HEK293T (cell line): Measurements from ENCODE around the gene VSX2.

Experiments used
- CTCF ChIA-PET: fragments of 350-600 bp; formaldehyde crosslinking; extraction: SDS; loops from one replicate; lab custom pipeline; 2021; ENCODE audit warnings: antibody characterized with exemption, inconsistent platforms; lab: Yijun Ruan, JAX
- POLR2A ChIA-PET: fragments of 350-600 bp; formaldehyde crosslinking; extraction: SDS; loops from one replicate; lab custom pipeline; 2020; ENCODE audit warnings: antibody characterized with exemption, inconsistent platforms; lab: Yijun Ruan, JAX
- DNase-seq: peaks from one replicate; pipeline ENCODE4 v3.0.0; 2012; ENCODE audit warnings: mixed read lengths; ENCODE audit errors: extremely low spot score
- ARNT ChIP-seq: fragments of 450-650 bp; IDR thresholded peaks from 2 replicates; pipeline ENCODE4 v1.6.1; 2017; ENCODE audit warnings: mild to moderate bottlenecking
- BHLHE40 ChIP-seq: fragments of 450-650 bp; IDR thresholded peaks from 2 replicates; pipeline ENCODE4 v1.6.1; 2016; ENCODE audit warnings: mild to moderate bottlenecking, moderate library complexity, borderline replicate concordance
- CTBP1 ChIP-seq: fragments of 450-650 bp; IDR thresholded peaks from 2 replicates; pipeline ENCODE4 v1.6.1; 2016; ENCODE audit warnings: borderline replicate concordance
- ELF4 ChIP-seq: fragments of 450-650 bp; IDR thresholded peaks from 2 replicates; pipeline ENCODE4 v1.6.1; 2017; ENCODE audit warnings: antibody characterized with exemption
- FOXA1 ChIP-seq: fragments of 450-650 bp; IDR thresholded peaks from 2 replicates; pipeline ENCODE4 v1.6.1; 2016; ENCODE audit warnings: mild to moderate bottlenecking
- FOXK2 ChIP-seq: fragments of 450-650 bp; IDR thresholded peaks from 2 replicates; pipeline ENCODE4 v1.6.1; 2016; ENCODE audit warnings: mild to moderate bottlenecking
- FOXM1 ChIP-seq: fragments of 450-650 bp; IDR thresholded peaks from 2 replicates; pipeline ENCODE4 v1.6.1; 2017; ENCODE audit warnings: mild to moderate bottlenecking, borderline replicate concordance
- HDGF ChIP-seq: fragments of 450-650 bp; IDR thresholded peaks from 2 replicates; pipeline ENCODE4 v1.6.1; 2017; ENCODE audit warnings: antibody characterized with exemption, borderline replicate concordance
- L3MBTL2 ChIP-seq: fragments of 450-650 bp; conservative IDR thresholded peaks from 2 replicates; pipeline ENCODE4 v1.6.1; 2016; ENCODE audit warnings: mild to moderate bottlenecking
- LEF1 ChIP-seq: fragments of 450-650 bp; IDR thresholded peaks from 2 replicates; pipeline ENCODE4 v1.6.1; 2017; ENCODE audit warnings: mild to moderate bottlenecking, borderline replicate concordance
- NFRKB ChIP-seq: fragments of 450-650 bp; IDR thresholded peaks from 2 replicates; pipeline ENCODE4 v1.6.1; 2016; ENCODE audit warnings: mild to moderate bottlenecking, moderate library complexity
- PKNOX1 ChIP-seq: fragments of 450-650 bp; IDR thresholded peaks from 2 replicates; pipeline ENCODE4 v1.6.1; 2016
- SP1 ChIP-seq: fragments of 450-650 bp; IDR thresholded peaks from 2 replicates; pipeline ENCODE4 v1.6.1; 2017
- SUZ12 ChIP-seq: fragments of 450-650 bp; IDR thresholded peaks from 2 replicates; pipeline ENCODE4 v1.6.1; 2016; ENCODE audit warnings: mild to moderate bottlenecking
- TARDBP ChIP-seq: fragments of 450-650 bp; IDR thresholded peaks from 2 replicates; pipeline ENCODE4 v1.6.1; 2016
- ZNF384 ChIP-seq: fragments of 450-650 bp; IDR thresholded peaks from 2 replicates; pipeline ENCODE4 v1.6.1; 2016

The VSX2 gene

GRCh38 chr14:74278080-74278479, 38.8 kb downstream of the VSX2 start:
- ChIA-PET CTCF (interaction anchor here (0.8 to 1.2 kb wide), 3 partner anchors 9 to 17 kb away, joined by 3 to 6 read pairs (median 4); no protein-coding TSS in a partner anchor), POLR2A (interaction anchor here (1.5 to 1.7 kb wide), 2 partner anchors 19 to 25 kb away, joined by 4 to 9 read pairs; partner anchors contain the start of gene ABCD4)
- DNase-seq, result no peak
- peak; percentile 12; the same call in 1 of the 2 replicates for TF ChIP-seq ARNT
- TF ChIP-seq FOXK2, result no peak
- no peak for TF ChIP-seq LEF1

GRCh38 chr14:74281069-74281468, 41.8 kb downstream of the VSX2 start:
- TF ChIP-seq LEF1, result no peak
- TF ChIP-seq BHLHE40, result no peak
- no peak for TF ChIP-seq FOXK2
- TF ChIP-seq SUZ12, result no peak
- no peak for TF ChIP-seq FOXM1
- no peak for TF ChIP-seq ELF4
- no peak for TF ChIP-seq CTBP1
- TF ChIP-seq L3MBTL2, result no peak
- no peak for TF ChIP-seq NFRKB
- TF ChIP-seq TARDBP, result no peak
- no peak for TF ChIP-seq FOXA1
- TF ChIP-seq SP1, result no peak
- no peak for TF ChIP-seq ARNT
- TF ChIP-seq HDGF, result no peak
- TF ChIP-seq ZNF384, result no peak
- TF ChIP-seq PKNOX1, result no peak
- POLR2A ChIA-PET, result interaction anchor here (1.0 kb wide), 1 partner anchor 147 kb away, joined by 3 read pairs; no protein-coding TSS in a partner anchor
- CTCF ChIA-PET, result interaction anchor here (2.1 kb wide), 1 partner anchor 14 kb away, joined by 10 read pairs; no protein-coding TSS in a partner anchor

GRCh38 chr14:74286736-74287135, 47.5 kb downstream of the VSX2 start:
- no peak for TF ChIP-seq FOXM1
- TF ChIP-seq FOXA1, result no peak
- TF ChIP-seq ELF4, result no peak
- no peak for TF ChIP-seq LEF1
- no peak for TF ChIP-seq FOXK2
- no peak for TF ChIP-seq SUZ12
- TF ChIP-seq NFRKB, result no peak
- TF ChIP-seq PKNOX1, result no peak
- no peak for TF ChIP-seq HDGF
- no peak for TF ChIP-seq SP1
- TF ChIP-seq CTBP1, result no peak
- no peak for TF ChIP-seq L3MBTL2
- no peak for TF ChIP-seq ZNF384
- no peak for TF ChIP-seq BHLHE40
- TF ChIP-seq TARDBP, result no peak
- no peak for TF ChIP-seq ARNT
- DNase-seq, result no peak
- POLR2A ChIA-PET, result no interaction called here
- CTCF ChIA-PET, result interaction anchor here (0.9 to 1.1 kb wide), 2 partner anchors 9 to 14 kb away, joined by 3 to 4 read pairs; no protein-coding TSS in a partner anchor

More at GRCh38 chr14:74281069-74281468, 41.8 kb downstream of the VSX2 start:
- no peak for DNase-seq

- no peak for TF ChIP-seq BHLHE40
- TF ChIP-seq SUZ12, result no peak
- TF ChIP-seq L3MBTL2, result no peak
- TF ChIP-seq ARNT, result no peak
- no peak for TF ChIP-seq HDGF
- TF ChIP-seq NFRKB, result no peak
- no peak for TF ChIP-seq PKNOX1
- no peak for TF ChIP-seq TARDBP
- no peak for TF ChIP-seq ELF4
- no peak for TF ChIP-seq FOXK2
- no peak for DNase-seq
- POLR2A ChIA-PET, result no interaction called here
- CTCF ChIA-PET, result no interaction called here
Measured at GRCh38 chr14:74289801-74290200, 50.6 kb downstream of the VSX2 start.

GRCh38 chr14:74290415-74290814, 51.2 kb downstream of the VSX2 start:
- ChIA-PET POLR2A (no interaction called here), CTCF (interaction anchor here (0.6 to 1.0 kb wide), 3 partner anchors 33 to 180 kb away, joined by 3 to 5 read pairs (median 3); no protein-coding TSS in a partner anchor)
- DNase-seq, result peak; percentile 64
- TF ChIP-seq ZNF384 (peak; percentile 97), SUZ12 (no peak)

- no peak for DNase-seq
- ChIA-PET CTCF (no interaction called here), POLR2A (no interaction called here)
- TF ChIP-seq SP1 (no peak), FOXA1 (no peak), SUZ12 (no peak), PKNOX1 (no peak), ELF4 (no peak), ARNT (no peak), NFRKB (no peak), HDGF (no peak), TARDBP (no peak), LEF1 (no peak), BHLHE40 (no peak), L3MBTL2 (no peak), FOXM1 (no peak), FOXK2 (no peak)
Measured at GRCh38 chr14:74292061-74292460, 52.8 kb downstream of the VSX2 start.
